CD14-positive monocyte (primary cell): ENCODE results near the gene SLC22A7. TPM values are rescaled to one million over a fixed set of nuclear protein-coding genes. Genes with fewer than 3 reads are reported as not detected.

Source experiments
- DNase-seq, 3 donors: peaks; one replicate each; pipeline ENCODE4 v3.0.0-alpha.2; 2011 to 2022
- H2AFZ ChIP-seq: 2 replicates; pipeline ENCODE4 v1.6.0; 2012; ENCODE audit warnings: mild to moderate bottlenecking, low read depth, low read length, inconsistent platforms; ENCODE audit not compliant: insufficient read depth, poor library complexity, severe bottlenecking
- H3K27ac ChIP-seq, 2 donors: 1 replicate in 1 of 2; 2 replicates in 1 of 2; pipeline ENCODE4 v1.5.1; 2012 to 2013; ENCODE audit warnings: low read length in 2 of 2, control low read depth in 1 of 2, inconsistent platforms in 1 of 2, low read depth in 1 of 2, mild to moderate bottlenecking in 1 of 2
- H3K27me3 ChIP-seq, 2 donors: one replicate each; pipeline versions ENCODE4 v1.6.0 to v1.6.1; 2011 to 2013; ENCODE audit warnings: low read length in 2 of 2; ENCODE audit not compliant: control insufficient read depth in 2 of 2, insufficient read depth in 2 of 2
- H3K36me3 ChIP-seq, 2 donors: replicated peaks in 1 of 2; 1 replicate in 1 of 2; 2 replicates in 1 of 2; pipeline versions ENCODE4 v1.5.1 to v1.6.1; 2012 to 2013; ENCODE audit warnings: low read length in 2 of 2, control low read depth in 1 of 2, inconsistent platforms in 1 of 2, mild to moderate bottlenecking in 1 of 2; ENCODE audit not compliant: insufficient read depth in 2 of 2, control insufficient read depth in 1 of 2
- H3K4me1 ChIP-seq, 2 donors: 1 replicate in 1 of 2; 2 replicates in 1 of 2; pipeline versions ENCODE4 v1.5.1 to v1.6.1; 2012 to 2013; ENCODE audit warnings: low read length in 2 of 2, control low read depth in 1 of 2, inconsistent platforms in 1 of 2, mild to moderate bottlenecking in 1 of 2, moderate library complexity in 1 of 2; ENCODE audit not compliant: insufficient read depth in 2 of 2, control insufficient read depth in 1 of 2
- H3K4me2 ChIP-seq: replicated peaks from 2 replicates; pipeline ENCODE3; 2012; ENCODE audit warnings: low read length, moderate library complexity, mild to moderate bottlenecking; ENCODE audit not compliant: poor library complexity, severe bottlenecking; ENCODE audit errors: extremely low read depth
- H3K4me3 ChIP-seq, 3 experiments: fragments of 200-600 bp in 1 of 3; sonication (generic) in 1 of 3; replicated peaks in 1 of 3; 1 replicate in 2 of 3; 2 replicates in 1 of 3; pipeline ENCODE4 v1.5.1; 2011 to 2013; ENCODE audit warnings: low read length in 3 of 3, mild to moderate bottlenecking in 3 of 3, control low read depth in 2 of 3, low read depth in 2 of 3, inconsistent platforms in 1 of 3, moderate library complexity in 1 of 3
- H3K79me2 ChIP-seq: 2 replicates; pipeline ENCODE4 v1.6.0; 2012; ENCODE audit warnings: mild to moderate bottlenecking, control low read depth, inconsistent platforms, low read length, moderate library complexity; ENCODE audit not compliant: insufficient read depth
- H3K9ac ChIP-seq: 2 replicates; pipeline ENCODE4 v1.6.0; 2017; ENCODE audit warnings: low read length, mild to moderate bottlenecking; ENCODE audit not compliant: insufficient read depth, poor library complexity, severe bottlenecking
- H3K9me3 ChIP-seq, 2 donors: replicated peaks in 1 of 2; 1 replicate in 1 of 2; 2 replicates in 1 of 2; pipeline versions ENCODE4 v1.5.1 to v1.6.1; 2012 to 2013; ENCODE audit warnings: low read length in 2 of 2, control low read depth in 1 of 2; ENCODE audit not compliant: control insufficient read depth in 1 of 2, insufficient read depth in 1 of 2
- H4K20me1 ChIP-seq: 2 replicates; pipeline ENCODE4 v1.6.0; 2012; ENCODE audit warnings: mild to moderate bottlenecking, low read length, control low read depth, moderate library complexity; ENCODE audit not compliant: insufficient read depth
- H3K27ac Mint-ChIP-seq, 7 donors: one replicate each; pipeline ENCODE4 v1.8.0; 2020; ENCODE audit warnings: mild to moderate bottlenecking in 7 of 7, mixed read lengths in 7 of 7, moderate library complexity in 6 of 7, inconsistent platforms in 2 of 7
- H3K27me3 Mint-ChIP-seq, 3 donors: one replicate each; pipeline ENCODE4 v1.8.0; 2021 to 2022; ENCODE audit warnings: low read depth in 3 of 3, mild to moderate bottlenecking in 3 of 3, mixed read lengths in 3 of 3, moderate library complexity in 3 of 3, inconsistent platforms in 1 of 3
- H3K36me3 Mint-ChIP-seq, 2 donors: one replicate each; pipeline ENCODE4 v1.8.0; 2020; ENCODE audit warnings: mixed read lengths in 2 of 2, inconsistent platforms in 1 of 2, mild to moderate bottlenecking in 1 of 2
- H3K4me1 Mint-ChIP-seq: one replicate; pipeline ENCODE4 v1.8.0; 2020; ENCODE audit warnings: mild to moderate bottlenecking, mixed read lengths
- H3K4me3 Mint-ChIP-seq, 2 donors: one replicate each; pipeline ENCODE4 v1.8.0; 2020; ENCODE audit warnings: mild to moderate bottlenecking in 2 of 2, mixed read lengths in 2 of 2, moderate library complexity in 1 of 2
- H3K9me3 Mint-ChIP-seq, 7 donors: one replicate each; pipeline ENCODE4 v1.8.0; 2020 to 2022; ENCODE audit warnings: mixed read lengths in 7 of 7, mild to moderate bottlenecking in 6 of 7, moderate library complexity in 6 of 7, inconsistent platforms in 2 of 7
- WGBS: methylation state at CpG from one replicate; pipeline ENCODE4 v1.1.5; 2013; ENCODE audit warnings: missing lambda C conversion rate; ENCODE audit not compliant: insufficient coverage; 5-methylcytosine and 5-hydroxymethylcytosine counted together
- intact Hi-C, 2 donors: fragments of 100-400 bp; cut with micrococcal nuclease; formaldehyde crosslinking; loops; one replicate each; pipeline versions ENCODE4 v1.15.0 to v1.15.1; 2023
- polyA plus RNA-seq, 3 donors: library from polyadenylated mRNA; depleted of rRNA in 1 of 3; unstranded in 2 of 3; stranded (reverse) in 1 of 3; fragments of 300-500 nt in 2 of 3; fragments of >200 nt in 1 of 3; fragmentation: Illumina TruSeq in 2 of 3; gene quantifications; 1 replicate in 2 of 3; 2 replicates in 1 of 3; pipeline ENCODE4 v1.2.3, GENCODE V29; 2012 to 2021
- TF ChIP-seq, protein P1 (sequence below): fragments of 200-600 bp; IDR thresholded peaks from one replicate; pipeline ENCODE4 v1.8.0; 2022; ENCODE audit warnings: antibody characterized with exemption, mild to moderate bottlenecking

Gene SLC22A7
- polyA plus RNA-seq, 3 donors: not detected

- Histone ChIP-seq H3K9ac (no peak overlapping the region), H4K20me1 (no peaks in the 10 kb centered on the region), H3K4me3 (no peak overlapping the region), H3K79me2 (no peaks in the 10 kb centered on the region), H3K4me1 (no peaks in the 10 kb centered on the region), H3K27ac (no peak overlapping the region), H3K27me3 (peaks cover 0 to 3% of the 10 kb centered on the region in 2 donors), H3K9me3 (no peaks in the 10 kb centered on the region), H3K4me2 (no peak overlapping the region), H3K36me3 (no peaks in the 10 kb centered on the region), H2AFZ (no peak overlapping the region)
- Mint-ChIP-seq H3K27ac (peak overlapping the region in 1 of 7 donors; percentile 46), H3K4me3 (no peak overlapping the region), H3K27me3 (peaks cover 7 to 18% (median 11%) of the 10 kb centered on the region in 3 donors), H3K4me1 (peaks cover 4% of the 10 kb centered on the region), H3K9me3 (peaks cover 0 to 2% (median 0%) of the 10 kb centered on the region in 7 donors), H3K36me3 (no peaks in the 10 kb centered on the region)
- intact Hi-C loops: no loop called here
- TF ChIP-seq, protein P1, sequence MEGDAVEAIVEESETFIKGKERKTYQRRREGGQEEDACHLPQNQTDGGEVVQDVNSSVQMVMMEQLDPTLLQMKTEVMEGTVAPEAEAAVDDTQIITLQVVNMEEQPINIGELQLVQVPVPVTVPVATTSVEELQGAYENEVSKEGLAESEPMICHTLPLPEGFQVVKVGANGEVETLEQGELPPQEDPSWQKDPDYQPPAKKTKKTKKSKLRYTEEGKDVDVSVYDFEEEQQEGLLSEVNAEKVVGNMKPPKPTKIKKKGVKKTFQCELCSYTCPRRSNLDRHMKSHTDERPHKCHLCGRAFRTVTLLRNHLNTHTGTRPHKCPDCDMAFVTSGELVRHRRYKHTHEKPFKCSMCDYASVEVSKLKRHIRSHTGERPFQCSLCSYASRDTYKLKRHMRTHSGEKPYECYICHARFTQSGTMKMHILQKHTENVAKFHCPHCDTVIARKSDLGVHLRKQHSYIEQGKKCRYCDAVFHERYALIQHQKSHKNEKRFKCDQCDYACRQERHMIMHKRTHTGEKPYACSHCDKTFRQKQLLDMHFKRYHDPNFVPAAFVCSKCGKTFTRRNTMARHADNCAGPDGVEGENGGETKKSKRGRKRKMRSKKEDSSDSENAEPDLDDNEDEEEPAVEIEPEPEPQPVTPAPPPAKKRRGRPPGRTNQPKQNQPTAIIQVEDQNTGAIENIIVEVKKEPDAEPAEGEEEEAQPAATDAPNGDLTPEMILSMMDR: no peak
- WGBS: 90% methylated on average over 6 of the region's 12 CpGs
- DNase-seq: no peak
Observed at GRCh38 chr6:43298565-43299337, 691 bp downstream of the SLC22A7 start.

DNA sequence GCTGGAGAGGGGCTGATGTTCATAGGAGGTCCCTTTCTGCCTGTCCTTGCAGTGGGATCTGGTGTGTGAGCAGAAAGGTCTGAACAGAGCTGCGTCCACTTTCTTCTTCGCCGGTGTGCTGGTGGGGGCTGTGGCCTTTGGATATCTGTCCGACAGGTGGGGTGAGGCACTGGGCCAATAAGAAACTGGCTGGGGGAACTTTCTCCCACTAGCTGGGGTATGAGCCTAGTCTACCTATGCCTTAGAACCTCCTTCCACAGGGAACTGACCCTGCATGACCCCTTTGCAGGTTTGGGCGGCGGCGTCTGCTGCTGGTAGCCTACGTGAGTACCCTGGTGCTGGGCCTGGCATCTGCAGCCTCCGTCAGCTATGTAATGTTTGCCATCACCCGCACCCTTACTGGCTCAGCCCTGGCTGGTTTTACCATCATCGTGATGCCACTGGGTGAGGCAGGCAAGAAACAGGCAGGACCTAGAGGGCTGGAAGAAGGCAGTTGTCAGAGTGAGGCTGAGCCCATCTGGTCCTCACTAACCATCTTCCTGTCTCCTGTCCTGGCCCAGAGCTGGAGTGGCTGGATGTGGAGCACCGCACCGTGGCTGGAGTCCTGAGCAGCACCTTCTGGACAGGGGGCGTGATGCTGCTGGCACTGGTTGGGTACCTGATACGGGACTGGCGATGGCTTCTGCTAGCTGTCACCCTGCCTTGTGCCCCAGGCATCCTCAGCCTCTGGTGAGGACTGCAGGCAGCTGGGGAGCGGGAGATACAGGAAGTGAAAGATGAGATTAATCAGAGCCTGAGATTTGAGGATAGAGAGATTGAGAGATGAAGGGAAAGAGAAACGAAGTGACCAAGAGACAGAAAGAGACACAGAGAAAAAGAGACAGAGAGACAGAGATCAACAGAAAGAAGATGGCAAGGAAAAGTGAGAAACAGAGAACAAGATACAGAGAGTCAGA is 1.6 kb downstream of the SLC22A7 start:
- no peaks in the 10 kb centered on the region for H3K36me3 ChIP-seq
- Mint-ChIP-seq H3K36me3 (no peaks in the 10 kb centered on the region), H3K27ac (peak overlapping the region in 1 of 7 donors; percentile 0), H3K9me3 (peaks cover 0 to 2% (median 0%) of the 10 kb centered on the region in 7 donors), H3K27me3 (peaks cover 7 to 18% (median 11%) of the 10 kb centered on the region in 3 donors), H3K4me3 (no peak overlapping the region), H3K4me1 (peaks cover 4% of the 10 kb centered on the region)
- intact Hi-C loops: no loop called here
- DNase-seq: no peak
- TF ChIP-seq, protein P1: no peak
- H3K9me3 ChIP-seq: no peaks in the 10 kb centered on the region
- no peaks in the 10 kb centered on the region for H3K79me2 ChIP-seq
- H3K4me1 ChIP-seq: no peaks in the 10 kb centered on the region
- H4K20me1 ChIP-seq: no peaks in the 10 kb centered on the region
- H3K9ac ChIP-seq: no peak overlapping the region
- peaks cover 0 to 3% of the 10 kb centered on the region in 2 donors for H3K27me3 ChIP-seq
- H3K4me2 ChIP-seq: no peak overlapping the region
- no peak overlapping the region for H2AFZ ChIP-seq
- 90% methylated on average over 18 of the region's 18 CpGs for WGBS
- no peak overlapping the region for H3K4me3 ChIP-seq
- no peak overlapping the region for H3K27ac ChIP-seq
